Choroid plexus epithelial cell (primary cell): ENCODE data around the gene ELL3.
"Not testable (repeated sequence)": the region's sequence is repeated elsewhere in the genome, so short reads cannot be mapped to it uniquely, and the experiment has no call there.

Experiments
- DNase-seq: peaks from one replicate; pipeline ENCODE4 v3.0.0-alpha.2; 2010; ENCODE audit warnings: low read depth
- H3K4me3 ChIP-seq: 2 replicates; pipeline ENCODE4 v1.5.1; 2011; ENCODE audit warnings: low read depth, mild to moderate bottlenecking, control low read depth, low read length, moderate library complexity
- TF ChIP-seq, protein P1 (sequence below): conservative IDR thresholded peaks from 2 replicates; pipeline ENCODE4 v1.5.1; 2011; ENCODE audit warnings: low read depth, mild to moderate bottlenecking, control low read depth, inconsistent platforms, low read length, moderate library complexity

The ELL3 gene

DNA sequence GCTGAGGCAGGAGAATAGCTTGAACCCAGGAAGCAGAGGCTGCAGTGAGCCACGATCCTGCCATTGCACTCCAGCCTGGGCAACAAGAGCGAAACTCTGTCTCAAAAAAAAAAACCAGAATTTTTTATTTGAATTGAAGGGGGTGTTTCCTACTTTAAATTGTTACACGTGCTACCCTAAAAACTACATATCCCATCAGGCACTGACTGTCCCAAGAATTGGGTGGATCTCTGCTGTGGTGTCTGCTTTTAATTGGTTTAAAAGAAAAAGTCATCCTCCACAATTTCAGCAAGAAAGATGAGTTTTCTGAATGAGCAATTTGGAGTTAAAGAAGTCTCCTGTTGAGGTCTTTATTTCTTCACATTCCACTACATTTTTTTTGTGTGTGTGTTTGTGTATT, 28.4 kb downstream of the ELL3 start:
- DNase-seq, result peak; percentile 34
- H3K4me3 ChIP-seq, result no peak overlapping the region
- TF ChIP-seq, protein P1, sequence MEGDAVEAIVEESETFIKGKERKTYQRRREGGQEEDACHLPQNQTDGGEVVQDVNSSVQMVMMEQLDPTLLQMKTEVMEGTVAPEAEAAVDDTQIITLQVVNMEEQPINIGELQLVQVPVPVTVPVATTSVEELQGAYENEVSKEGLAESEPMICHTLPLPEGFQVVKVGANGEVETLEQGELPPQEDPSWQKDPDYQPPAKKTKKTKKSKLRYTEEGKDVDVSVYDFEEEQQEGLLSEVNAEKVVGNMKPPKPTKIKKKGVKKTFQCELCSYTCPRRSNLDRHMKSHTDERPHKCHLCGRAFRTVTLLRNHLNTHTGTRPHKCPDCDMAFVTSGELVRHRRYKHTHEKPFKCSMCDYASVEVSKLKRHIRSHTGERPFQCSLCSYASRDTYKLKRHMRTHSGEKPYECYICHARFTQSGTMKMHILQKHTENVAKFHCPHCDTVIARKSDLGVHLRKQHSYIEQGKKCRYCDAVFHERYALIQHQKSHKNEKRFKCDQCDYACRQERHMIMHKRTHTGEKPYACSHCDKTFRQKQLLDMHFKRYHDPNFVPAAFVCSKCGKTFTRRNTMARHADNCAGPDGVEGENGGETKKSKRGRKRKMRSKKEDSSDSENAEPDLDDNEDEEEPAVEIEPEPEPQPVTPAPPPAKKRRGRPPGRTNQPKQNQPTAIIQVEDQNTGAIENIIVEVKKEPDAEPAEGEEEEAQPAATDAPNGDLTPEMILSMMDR, result no peak

DNA sequence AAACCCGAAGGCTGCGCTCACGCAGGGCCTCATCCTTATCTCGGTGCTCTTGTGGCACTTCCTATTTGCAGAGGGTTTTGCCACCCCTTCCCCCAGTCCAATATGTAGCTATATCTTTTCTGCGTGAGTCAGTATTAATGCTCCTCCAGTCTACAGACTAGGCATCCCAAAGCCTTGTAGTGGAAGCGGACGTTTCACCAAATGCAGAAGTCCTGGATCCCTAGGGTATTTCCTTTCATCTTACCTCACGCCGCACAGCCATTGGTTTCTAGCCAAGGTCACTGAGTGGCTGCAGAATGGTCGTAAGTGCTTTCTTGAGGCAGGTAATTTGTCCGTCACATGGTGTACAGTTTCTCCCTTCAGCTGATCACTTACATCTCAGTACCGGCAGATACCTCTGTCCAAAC, 29.9 kb downstream of the ELL3 start:
- peak overlapping the region; percentile 79 for H3K4me3 ChIP-seq
- DNase-seq, result peak; percentile 38

- peak within 1 kb of the TSS; percentile 79 for H3K4me3 ChIP-seq
- DNase-seq, result peak; percentile 86
These were observed 30.4 kb downstream of the ELL3 start, which contains the start of gene PDIA3 for GRCh38 chr15:43746245-43746902. TSS of gene PDIA3 (plus strand) at chr15:43746438. CDS start at chr15:43746540, 102 bp downstream.

DNA sequence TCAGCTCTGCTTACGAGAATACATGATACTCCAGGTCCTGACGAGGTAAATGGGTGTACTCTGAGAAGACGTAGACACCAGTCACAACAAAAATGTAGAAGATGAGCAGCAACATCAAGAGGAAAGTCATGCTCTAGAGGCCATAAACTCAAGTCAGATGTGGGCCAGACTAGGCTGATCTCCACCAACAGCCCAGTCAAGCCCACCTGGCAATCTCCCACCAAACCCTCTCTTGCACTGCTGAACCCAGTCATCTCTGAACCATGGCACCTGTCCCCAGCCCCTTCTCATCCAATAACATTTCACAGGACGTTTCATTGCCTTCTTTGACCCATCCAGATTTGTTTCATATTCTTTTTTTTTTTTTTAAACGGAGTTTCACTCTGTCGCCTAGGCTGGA, 41.4 kb downstream of the ELL3 start:
- TF ChIP-seq, protein P1, result no peak
- no peak for DNase-seq
- H3K4me3 ChIP-seq, result no peak overlapping the region

GRCh38 chr15:43728053-43728725, 48.6 kb downstream of the ELL3 start:
- DNase-seq, H3K4me3 ChIP-seq: not testable (repeated sequence)

- not testable (repeated sequence) for DNase-seq, H3K4me3 ChIP-seq
These were observed 50.5 kb downstream of the ELL3 start for GRCh38 chr15:43726306-43726705.

- DNase-seq, result no peak
- TF ChIP-seq, protein P1, result no peak
- H3K4me3 ChIP-seq, result no peak overlapping the region
These were observed 53.6 kb downstream of the ELL3 start for GRCh38 chr15:43723151-43723550.
